HG03045 (cell line): ENCODE data around the gene DYNC1I1.
A peak's percentile ranks its signal among the peaks of the same experiment; 100 is the strongest.

Source experiments
- ATAC-seq: cut with Tn5 transposase; IDR thresholded peaks from one replicate; pipeline ENCODE4 v1.9.1; 2021; ENCODE audit warnings: mild to moderate bottlenecking, moderate library complexity; ENCODE audit not compliant: unreplicated experiment

The DYNC1I1 gene

DNA sequence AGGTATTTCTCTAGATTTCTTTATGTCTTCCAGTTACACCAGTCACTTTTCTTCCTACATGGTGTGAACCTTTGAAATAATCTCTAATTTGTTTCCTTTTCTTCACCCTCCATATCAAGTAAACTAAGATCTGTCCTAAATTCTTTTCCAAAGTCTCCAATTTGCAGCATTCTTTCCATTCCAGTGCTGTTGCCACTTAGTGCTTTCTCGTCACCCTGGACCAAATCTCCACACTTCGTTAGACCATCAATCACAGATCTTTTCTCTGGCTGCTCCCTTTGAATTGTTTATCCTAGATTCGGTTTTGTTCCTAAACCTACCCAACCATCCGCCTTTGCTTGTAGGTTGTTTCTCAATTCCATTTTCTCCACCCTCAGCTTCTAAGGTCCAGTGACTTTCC lies 74.7 kb downstream of the DYNC1I1 start:
- no peak for ATAC-seq

DNA sequence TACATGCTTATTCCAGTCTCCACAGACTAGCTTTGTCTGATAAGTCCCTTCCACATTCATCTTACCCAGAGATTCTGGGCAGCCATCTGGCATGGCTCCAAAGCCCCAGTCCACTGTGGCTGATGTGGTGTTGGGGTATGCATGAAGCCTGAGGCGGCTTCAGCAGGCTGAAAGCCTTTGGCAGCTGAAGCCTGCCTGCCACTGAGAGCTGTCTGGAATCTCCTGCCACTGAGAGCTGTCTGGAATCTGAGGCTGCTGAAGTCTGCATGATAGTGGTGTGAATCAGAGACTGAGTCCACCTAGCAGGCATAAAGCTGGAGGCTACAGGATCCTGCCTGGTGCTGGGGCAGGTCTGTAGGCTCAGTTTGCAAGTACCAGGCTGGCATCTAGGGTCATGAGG lies 87.1 kb downstream of the DYNC1I1 start:
- ATAC-seq, result no peak

DNA sequence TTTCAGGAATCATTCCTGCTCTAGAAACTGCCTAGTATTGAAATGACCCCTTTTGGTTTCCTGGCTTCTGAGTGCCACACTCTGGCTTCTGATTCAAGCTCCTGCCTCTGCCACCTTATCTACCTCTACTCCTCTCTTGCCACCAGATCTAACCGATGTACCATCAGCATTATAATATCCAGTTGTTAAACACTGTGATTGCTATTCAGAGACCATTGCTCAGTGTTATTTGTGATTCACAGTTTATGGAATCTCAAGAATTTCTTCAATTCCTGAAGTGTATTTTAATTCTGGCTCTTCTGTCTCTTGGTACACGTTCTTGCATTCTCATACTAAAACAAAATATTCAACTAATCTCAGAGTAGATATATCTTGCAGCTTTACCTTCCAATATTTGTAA lies 88.7 kb downstream of the DYNC1I1 start:
- no peak for ATAC-seq

DNA sequence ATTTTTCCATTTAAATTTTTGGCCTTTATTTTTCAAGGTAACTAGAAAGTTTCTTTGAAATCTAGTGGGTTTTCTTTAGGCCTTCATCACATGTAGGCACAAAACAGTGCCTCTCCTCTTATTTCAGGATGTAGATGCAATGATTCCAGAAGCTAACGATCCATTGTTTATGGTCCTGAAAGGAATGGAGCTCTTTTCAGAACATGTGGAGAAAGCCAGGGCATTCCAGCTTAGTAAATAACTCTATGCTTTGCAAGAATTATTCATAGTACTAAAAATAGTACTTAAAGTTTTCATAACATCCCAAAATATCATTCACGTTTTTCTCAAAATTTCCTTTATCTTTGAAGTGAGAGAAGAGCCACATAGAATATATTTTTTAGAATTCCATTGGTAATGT lies 91.3 kb downstream of the DYNC1I1 start:
- no peak for ATAC-seq

DNA sequence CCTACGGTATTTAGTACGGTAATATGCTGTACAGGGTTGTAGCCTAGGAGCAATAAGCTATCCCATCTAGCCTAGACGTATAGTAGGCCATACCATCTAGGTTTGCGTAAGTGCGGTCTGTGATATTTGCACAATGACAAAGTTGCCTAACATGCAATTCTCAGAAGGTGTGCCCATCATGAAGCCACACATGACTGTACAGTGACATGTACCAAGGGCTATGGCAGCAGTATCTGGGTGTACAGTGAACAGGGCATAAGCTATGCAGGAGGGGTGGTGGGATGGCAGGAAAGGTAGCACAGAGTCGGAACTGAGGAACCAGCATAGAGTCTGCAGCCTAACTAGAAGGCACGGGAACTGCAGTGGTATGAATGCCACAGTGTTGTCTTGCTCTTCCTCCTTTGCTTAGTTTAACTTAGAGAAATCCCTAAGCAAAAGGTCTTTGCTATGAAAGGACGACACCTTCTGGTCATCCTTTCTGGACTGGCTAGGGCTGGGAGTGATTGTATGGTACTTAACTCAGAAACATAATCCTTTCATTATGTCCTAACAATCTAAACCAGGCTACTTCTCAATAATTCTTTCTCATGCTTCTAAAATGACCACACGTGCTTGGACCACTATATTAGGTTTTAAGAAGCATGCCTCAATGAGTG lies 93.5 kb downstream of the DYNC1I1 start:
- no peak for ATAC-seq

DNA sequence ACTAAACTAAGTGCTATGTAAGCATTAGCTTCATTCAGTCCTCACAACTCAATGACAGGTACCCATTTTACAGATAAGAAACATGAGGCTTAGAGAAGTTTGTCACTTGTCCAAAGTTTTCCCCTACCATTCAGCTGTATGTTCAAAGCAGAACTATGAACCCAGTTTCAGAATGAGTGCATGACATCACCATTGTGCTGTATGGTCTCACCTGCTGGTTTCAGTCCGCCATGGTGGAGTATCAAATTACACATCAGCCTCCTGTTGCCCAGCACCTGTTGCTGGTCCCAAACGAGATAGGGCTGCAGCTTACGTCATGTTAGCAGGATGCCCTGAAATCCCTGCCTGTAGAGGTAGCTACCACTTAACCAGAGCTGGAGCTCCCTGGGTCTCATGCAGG lies 95.0 kb downstream of the DYNC1I1 start:
- peak; percentile 76 for ATAC-seq

DNA sequence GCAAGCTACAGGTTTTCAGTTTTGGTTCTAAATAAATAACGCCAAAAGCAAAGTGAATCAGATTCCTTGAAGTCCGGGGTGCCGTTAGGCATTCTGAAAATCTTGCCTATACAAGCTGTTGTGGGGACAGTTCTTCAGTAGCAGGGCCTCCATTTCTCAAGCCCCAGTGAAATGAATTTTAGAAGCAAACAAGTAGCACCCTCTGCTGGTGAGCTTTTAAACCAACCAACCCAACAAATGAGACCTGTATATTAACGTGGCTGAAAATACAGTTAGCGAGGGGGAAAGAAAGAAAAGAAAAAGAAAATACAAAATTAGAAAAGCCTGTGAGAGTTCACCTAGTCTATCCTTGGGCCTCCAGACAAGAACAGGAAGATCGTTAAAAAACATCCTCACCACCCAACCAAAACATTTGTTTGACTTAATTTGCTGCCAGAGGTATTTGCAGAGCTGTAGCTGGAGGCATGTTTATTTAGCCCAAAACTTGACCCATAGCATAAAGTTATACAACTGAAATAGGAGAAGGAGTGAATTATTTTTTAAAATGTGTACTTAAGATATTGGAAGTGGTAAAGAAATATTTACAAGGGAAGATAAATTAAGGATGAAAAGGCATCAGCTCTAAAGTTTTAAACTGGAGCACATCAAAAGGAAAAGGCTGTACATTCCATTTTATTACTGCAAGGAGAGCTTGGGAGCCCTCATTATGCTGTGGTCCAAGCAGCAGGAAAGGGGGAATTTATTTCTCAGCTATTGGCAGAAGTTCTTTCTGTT lies 98.9 kb downstream of the DYNC1I1 start:
- no peak for ATAC-seq

DNA sequence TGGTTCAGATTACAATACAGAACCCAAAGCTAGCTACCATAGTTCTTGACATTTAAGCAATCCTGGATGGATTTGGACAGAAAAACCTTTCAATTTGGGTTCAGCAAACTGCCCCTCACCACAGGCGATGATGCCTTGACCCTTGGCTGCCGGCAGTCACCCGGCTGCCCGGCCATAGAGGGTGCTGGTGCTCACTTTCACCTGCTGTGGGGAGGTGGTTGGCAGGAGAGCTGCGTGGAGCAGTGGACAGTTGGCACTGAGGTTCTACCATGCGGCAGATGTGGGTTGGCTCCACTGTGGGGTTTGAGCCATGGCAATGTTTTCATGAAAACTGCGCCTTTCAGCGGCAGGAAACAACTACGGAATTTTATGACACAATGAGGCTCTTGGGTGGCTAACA lies 99.5 kb downstream of the DYNC1I1 start:
- ATAC-seq, result no peak

DNA sequence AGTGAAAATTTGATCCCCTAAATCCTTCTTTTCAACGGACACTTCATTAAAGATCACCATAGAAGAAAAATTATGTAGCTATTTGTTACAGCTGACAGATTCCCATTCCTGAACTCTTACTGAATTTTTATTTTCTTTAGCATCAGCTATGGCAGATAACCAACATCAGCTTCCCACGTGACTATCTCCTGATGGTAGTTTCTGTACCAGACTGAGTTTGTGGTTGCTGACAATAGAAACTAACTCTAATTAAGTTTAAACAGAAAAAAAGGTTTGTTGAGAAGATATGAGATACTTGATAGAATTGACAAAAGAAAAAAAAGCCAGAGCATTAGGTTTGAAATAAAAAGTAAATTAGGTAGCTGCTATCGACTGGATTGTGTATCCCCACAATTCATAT lies 101.8 kb downstream of the DYNC1I1 start:
- ATAC-seq, result no peak

DNA sequence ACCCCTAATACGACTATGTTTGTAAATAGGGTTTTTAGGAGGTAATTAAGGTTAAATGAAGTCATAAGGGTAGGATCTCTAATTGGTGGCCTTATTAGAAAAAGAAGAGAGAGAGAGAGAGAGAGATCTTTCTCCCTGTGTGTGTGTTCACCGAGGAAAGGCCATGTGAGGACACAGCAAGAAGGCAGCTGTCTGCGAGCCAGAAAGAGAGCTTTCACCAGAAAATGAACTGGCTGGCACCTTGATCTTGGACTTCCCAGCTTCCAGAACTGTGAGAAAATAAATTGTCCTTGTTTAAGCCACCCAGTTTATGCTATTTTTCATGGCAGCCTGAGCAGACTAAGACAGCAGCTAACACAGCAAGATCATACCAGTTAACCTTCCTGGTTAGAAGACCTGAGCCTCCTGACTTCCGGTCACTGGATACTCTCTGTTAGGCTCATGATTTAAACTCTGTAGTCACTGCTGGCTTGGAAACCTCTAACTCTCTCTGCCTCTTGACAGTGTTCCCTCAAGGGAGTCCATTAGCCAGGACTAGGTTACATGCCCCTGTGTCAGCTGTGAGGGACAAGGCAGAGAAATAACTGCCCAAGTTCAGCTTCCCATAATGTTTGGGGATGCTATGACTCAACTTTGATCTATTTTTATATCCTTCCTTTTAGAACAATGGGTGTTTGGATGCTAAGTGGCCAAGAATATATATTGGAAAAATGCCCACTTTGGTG lies 102.3 kb downstream of the DYNC1I1 start:
- no peak for ATAC-seq

DNA sequence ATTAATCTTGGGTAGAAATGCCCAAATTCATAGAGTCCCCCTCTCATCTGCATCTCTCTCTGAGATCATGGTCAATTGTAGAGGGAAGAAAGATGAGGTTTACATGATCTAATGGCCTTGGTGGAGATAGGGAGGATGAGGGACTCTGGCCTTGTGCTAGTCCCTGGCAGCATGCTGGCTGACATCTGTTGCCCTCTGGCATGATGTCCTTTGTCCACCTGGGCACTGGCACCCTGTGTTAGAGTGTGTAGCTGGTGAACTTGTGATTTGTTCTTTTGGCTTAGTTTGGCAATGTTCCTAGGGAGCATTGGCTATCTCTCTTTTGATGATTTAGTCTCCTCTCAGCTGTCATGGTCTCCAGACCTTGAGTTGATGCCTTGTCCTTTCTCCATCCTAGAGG lies 103.2 kb downstream of the DYNC1I1 start:
- ATAC-seq, result no peak

DNA sequence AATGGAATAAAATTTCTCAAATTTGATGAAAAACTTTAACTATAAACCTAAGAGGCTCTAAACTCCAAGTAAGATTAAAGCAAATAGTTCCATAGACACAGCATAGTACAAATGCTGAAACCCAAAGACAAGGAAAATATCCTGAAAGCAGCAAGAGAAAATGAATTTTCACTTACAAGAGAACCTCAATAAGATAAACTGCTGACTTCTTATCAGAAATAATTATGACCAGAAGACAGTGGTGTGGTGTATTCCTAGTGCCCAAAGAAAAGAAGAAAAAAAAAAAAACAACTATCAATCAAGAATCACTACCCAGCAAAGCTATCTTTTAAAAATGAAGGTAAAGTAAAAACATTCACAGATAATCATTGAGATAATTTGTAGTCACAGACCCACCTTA lies 106.3 kb downstream of the DYNC1I1 start:
- ATAC-seq, result no peak

DNA sequence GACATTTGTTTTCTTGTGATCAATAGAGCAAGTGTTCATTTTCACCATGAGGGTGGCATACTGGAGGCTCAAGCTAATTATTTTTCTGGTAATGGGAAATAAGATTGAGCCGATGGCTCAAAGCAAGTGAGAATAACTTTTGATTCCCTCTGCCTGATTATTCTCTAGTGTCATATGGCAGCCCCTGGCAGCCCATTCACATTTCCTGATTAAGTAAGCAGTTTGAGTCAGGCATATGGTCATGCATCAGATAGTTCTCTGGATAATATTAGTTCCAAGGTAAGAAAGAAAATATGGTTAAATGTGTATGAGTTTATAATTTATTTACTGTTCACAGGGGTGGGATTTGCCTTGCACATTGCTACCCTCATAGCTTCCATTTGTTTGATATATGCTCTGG lies 109.2 kb downstream of the DYNC1I1 start:
- no peak for ATAC-seq

DNA sequence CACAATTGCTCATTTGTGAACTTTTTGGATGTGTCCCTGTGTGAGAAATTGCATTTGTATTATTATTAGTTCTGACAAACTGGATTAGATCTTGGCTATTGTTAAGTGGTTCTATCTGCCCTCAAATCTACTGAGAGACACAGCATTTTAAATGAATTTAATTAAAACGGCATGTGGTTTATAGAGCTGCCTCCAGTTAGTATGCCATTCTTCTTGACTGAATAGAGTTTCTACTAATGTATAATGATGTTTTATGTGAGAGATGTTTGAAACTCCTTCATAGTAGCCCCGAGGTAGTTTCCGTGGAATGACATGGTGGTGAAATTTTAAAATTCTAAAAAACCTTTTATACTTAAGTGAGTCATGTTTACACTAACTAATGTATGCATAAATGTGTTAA lies 110.9 kb downstream of the DYNC1I1 start:
- ATAC-seq, result no peak

DNA sequence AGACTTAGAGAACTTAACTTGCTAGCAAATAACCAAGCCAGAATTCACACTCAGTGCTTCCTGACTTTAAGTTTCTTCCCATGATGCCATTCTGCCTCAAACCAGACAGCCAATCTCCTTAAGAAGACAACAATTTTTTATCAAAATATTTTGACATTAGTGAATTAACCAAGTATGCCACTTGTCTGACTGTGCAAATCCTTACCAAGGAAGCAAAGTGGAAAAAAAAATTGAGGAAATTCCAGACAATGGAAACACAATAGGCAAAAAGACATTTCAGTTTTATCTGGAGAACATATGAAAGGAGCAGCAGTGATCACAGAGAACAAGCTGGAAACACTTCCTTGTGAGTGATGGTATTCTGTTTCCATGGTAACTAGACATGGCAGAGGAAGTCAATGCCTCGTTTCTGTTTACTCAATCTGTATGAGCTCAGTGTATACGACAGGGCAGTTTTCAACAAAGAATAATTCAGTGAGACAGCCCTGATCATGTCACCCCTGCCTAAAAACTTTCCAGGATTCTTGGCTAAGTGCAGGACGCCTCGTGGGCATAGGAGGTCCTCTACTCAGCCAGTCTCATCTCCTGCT lies 114.2 kb downstream of the DYNC1I1 start:
- no peak for ATAC-seq

DNA sequence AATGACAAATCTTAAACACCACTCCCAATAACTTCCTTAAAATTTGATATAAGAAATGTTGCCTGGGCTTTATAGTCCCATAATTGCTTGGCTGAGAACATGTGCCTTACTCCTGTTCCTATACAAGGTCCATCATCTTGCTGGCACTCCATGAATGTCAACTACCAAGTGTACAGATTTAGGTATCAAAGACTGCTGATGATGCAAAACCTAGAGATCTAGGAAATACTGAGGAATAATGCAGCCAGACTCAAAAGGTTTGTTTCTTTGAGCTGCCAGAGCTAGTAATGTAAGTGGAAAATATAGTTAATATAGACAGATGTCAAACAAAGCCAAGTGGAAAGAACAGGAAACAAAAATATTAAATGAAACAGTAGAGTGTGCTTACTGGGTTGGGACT lies 121.1 kb downstream of the DYNC1I1 start:
- no peak for ATAC-seq

DNA sequence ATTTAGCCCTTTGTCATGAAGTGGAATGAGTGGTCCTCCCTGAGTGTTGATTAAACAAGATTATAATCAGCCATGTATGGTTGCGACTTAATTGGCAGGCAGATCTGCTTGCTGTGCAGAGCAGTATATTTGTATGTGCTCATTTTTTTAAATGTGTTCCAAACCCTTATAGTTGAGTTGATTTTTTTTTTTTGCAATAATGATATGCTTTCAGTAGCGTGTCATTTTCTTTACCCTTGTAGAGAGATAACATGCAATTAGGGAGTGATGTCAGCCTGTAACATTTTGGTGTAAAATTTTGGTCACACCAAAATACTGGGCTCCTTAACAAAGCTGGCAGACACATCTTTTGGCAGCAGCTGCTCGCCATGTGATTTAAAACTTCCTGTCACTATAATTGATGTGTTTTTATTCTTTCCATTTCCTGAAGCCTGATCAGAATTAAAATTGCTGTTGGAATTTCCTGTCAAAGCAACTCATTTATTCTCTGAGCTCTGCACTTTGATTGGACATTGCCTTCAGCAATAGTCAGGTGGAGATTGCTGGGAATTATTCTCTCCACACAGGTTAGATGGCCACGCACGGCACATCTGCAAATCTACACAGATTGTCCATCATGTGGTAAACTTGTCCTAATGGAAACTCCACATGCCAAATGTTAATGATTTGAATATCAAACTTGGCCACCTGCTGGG lies 125.3 kb downstream of the DYNC1I1 start:
- no peak for ATAC-seq

DNA sequence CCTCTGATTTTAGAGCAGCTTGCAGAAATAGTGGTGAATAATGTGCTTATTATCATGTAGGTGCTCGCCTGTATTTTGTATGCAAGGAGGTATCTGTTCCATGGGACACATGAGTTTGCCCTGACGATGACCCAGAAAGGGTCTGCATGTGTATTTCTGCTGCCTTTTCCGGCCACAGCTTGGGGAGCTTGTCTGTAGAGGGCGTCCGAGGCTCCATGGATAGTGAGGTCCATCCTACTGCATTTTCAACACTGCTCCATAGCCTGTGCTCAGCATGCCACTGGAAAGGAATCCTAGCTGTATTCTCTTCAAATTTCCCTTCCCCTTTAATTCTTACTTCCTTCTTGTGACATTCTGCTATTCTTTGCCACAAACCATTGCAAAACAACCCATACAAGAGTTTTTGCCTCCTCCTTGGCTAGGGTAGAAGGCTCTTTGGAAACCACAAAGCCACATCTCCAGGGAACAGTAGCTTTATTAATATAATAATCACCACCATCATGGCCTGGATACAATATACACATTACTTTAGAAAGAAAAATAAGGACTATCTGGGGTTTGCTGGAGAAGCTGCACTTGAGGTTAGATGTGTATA lies 127.7 kb downstream of the DYNC1I1 start:
- no peak for ATAC-seq

DNA sequence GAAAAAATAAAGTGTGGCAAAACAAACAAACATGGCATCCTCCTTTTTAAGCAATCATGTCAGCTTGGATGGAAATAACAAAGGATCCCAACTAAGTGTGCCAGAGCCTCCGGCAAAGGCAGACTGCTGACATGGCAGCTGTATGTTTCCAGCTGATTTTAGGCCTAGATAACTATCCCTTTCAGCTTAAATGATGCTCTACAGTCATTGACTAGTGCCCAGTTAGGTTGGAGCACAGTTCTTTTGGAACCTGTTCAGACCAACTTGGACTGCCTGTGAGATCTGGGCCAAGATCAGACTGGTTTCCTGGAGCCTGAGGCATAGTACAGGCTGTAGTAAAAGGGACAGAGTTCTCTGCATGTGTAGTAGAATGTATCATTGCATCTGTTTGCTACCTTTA lies 128.7 kb downstream of the DYNC1I1 start:
- ATAC-seq, result no peak

DNA sequence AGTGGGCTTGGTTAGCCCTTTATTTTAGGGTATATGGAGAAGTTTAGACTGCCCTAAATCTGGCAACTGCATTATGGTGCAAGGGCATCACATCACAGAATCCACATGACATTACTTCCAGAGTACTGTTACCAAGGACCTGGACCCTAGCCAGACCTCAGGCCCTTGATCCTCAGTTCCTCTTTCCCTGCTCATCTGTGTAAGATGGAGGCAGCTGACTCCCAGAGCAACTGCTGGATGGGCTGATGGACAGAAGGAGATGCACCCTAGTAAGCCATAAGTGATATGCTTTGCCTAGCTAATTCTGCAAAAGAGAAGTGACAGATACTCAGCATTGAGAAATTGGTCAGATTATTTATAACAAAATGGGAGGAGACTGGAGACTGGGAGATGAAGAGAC lies 131.7 kb downstream of the DYNC1I1 start:
- ATAC-seq, result no peak

DNA sequence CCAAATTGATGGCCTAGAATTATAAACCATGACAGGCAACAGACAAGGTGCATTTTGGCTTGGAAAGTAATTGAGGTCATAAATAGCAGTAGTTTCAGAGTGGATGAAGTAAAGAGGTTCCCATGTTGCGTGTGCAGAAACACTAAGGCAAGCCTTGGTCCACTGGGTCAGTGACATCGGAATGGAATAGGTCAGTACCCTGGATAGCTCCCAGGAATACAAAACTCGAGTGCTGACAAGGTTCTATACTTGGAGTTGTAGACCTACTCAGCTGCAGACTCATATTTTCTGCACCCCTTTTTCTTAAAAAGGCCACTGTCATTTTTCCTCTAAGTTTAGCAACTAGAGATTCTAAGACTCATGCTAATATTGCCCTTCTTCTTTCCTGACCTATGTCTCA lies 132.8 kb downstream of the DYNC1I1 start:
- no peak for ATAC-seq
